GM21825 (cell line): Measurements from ENCODE around the gene RPL36AL.
"Not testable (repeated sequence)": the region's sequence is repeated elsewhere in the genome, so short reads cannot be mapped to it uniquely, and the experiment has no call there.

Source experiments
- ATAC-seq: cut with Tn5 transposase; IDR thresholded peaks from one replicate; pipeline ENCODE4 v1.9.1; 2021; ENCODE audit warnings: mild to moderate bottlenecking, moderate library complexity; ENCODE audit not compliant: unreplicated experiment

RPL36AL gene

GRCh38 chr14:49619730-49620129 is 696 bp downstream of the RPL36AL start:
- ATAC-seq = no peak

- not testable (repeated sequence) for ATAC-seq
These were observed 1.2 kb downstream of the RPL36AL start for GRCh38 chr14:49619273-49619672.

GRCh38 chr14:49617852-49618519 is 2.4 kb downstream of the RPL36AL start:
- no peak for ATAC-seq

GRCh38 chr14:49615776-49616175 is 4.7 kb downstream of the RPL36AL start:
- ATAC-seq = no peak

DNA sequence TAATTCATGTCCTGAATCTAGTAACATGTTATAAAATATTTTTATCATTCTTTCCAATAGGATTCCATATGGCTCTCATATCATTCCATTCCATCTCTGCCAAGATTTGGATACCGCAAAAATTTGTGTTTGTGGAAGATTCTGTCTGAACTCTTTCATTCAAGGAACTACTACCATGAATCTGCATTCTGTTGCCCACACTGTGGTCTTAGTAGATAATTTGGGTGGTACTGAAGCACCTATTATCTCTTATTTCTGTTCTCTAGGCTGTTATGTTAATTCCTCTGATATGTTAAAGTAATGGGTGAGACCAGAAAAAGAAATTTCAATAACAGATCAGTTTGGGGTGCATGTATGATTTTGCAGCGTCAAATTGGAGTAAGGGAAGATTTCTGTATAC is 6.2 kb downstream of the RPL36AL start:
- no peak for ATAC-seq

- no peak for ATAC-seq
These were observed 7.8 kb downstream of the RPL36AL start for GRCh38 chr14:49612671-49613070.

GRCh38 chr14:49612251-49612650 is 8.2 kb downstream of the RPL36AL start:
- ATAC-seq = no peak

DNA sequence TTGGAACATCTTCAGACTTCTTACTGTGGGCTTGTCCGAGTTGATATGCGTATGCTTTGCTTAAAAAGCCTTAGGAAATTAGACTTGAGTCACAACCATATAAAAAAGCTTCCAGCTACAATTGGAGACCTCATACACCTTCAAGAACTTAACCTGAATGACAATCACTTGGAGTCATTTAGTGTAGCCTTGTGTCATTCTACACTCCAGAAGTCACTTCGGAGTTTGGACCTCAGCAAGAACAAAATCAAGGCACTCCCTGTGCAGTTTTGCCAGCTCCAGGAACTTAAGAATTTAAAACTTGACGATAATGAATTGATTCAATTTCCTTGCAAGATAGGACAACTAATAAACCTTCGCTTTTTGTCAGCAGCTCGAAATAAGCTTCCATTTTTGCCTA is 12.8 kb downstream of the RPL36AL start:
- no peak for ATAC-seq

DNA sequence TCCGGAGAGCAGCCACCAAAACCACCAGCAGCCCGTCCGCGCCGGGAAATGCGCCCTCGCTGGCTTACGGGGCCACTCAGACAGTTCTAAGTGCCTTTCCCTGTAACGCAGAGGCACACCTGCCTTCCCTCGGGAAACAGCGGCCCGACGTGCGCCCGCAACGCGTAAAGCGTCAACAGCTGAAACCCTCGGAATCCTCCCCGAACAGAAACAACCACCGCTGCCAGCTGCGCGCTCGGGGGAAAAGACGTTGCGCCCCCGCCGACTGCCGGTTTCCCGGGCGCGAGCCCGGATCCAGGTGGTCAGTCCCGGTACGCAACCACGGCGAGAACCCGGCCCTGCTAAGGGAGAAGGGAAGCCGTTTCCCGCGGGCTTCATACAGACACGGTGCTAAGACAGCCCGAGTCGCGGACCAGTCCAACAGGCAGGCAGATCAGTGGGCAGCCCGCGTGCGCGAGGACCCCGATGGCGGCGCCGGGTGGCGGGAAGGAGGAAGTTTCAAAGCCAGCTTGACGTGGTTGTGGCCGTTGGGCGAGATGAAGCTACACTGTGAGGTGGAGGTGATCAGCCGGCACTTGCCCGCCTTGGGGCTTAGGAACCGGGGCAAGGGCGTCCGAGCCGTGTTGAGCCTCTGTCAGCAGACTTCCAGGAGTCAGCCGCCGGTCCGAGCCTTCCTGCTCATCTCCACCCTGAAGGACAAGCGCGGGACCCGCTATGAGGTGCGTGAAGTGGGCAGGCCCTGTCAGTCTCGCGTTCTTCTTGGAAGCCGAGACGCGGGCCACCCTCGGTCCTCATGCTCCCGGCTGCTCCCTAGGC is 21.7 kb downstream of the RPL36AL start, which contains the start of gene LRR1:
LRR1 (plus strand) TSS at position 456 of the 816 bp plus-strand sequence; CDS start at position 537, 81 bp downstream.
- peak; percentile 55 for ATAC-seq

- no peak for ATAC-seq
These were observed 22.3 kb downstream of the RPL36AL start for GRCh38 chr14:49598189-49598484.

GRCh38 chr14:49594347-49595091 is 25.9 kb downstream of the RPL36AL start:
- ATAC-seq = no peak

- ATAC-seq = no peak
These were observed 27.4 kb downstream of the RPL36AL start for GRCh38 chr14:49593016-49593415.

DNA sequence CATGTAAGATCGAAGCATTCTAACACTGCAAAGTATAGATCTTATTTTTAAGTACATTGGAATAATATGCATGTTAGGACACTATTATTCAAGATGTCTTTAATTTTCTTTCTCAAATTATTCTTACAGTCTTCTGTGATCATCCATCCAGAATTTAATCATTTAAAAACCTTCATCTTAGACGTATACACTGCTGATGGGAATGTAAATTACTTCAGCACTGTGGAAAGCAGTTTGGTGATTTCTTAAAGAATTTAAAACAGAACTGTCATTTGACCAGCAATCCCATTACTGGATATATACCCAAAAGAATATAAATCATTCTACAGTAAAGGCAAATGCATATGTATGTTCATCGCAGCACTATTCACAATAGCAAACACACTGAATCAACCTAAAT is 31.0 kb downstream of the RPL36AL start:
- ATAC-seq = no peak

DNA sequence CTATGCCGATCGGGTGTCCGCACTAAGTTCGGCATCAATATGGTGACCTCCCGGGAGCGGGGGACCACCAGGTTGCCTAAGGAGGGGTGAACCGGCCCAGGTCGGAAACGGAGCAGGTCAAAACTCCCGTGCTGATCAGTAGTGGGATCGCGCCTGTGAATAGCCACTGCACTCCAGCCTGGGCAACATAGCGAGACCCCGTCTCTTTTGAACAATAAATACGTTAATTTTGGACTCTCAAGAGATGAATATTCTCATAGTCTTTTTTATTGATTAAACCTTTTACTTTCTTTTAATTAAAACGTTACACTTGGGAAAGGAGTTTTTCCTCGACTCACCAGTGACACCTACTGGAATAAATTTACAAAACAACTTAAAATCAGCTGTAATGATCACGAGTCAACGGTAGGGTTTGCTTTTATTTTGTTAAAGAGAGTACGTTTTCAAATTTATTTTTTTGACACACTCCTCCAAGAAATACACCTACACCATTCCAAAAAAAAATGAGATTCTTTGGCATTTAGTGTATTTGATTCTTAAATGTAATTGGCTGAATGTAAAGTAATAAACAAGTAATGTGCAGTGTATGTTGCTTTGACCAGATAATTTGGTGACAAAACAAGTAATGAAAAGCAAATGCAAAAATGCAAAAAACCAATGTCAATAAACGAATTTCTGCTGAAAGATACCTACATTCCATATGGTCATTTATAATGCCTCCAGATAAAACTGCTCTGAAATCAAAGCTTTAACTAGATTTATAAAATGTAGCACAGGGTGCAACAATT is 33.6 kb downstream of the RPL36AL start:
- ATAC-seq = peak; percentile 38

GRCh38 chr14:49585803-49586672 is 34.4 kb downstream of the RPL36AL start, which contains the start of gene RPS29:
RPS29 (minus strand) TSS chr14:49586380; CDS start chr14:49586346, 34 bp downstream.
- peak; percentile 89 for ATAC-seq

DNA sequence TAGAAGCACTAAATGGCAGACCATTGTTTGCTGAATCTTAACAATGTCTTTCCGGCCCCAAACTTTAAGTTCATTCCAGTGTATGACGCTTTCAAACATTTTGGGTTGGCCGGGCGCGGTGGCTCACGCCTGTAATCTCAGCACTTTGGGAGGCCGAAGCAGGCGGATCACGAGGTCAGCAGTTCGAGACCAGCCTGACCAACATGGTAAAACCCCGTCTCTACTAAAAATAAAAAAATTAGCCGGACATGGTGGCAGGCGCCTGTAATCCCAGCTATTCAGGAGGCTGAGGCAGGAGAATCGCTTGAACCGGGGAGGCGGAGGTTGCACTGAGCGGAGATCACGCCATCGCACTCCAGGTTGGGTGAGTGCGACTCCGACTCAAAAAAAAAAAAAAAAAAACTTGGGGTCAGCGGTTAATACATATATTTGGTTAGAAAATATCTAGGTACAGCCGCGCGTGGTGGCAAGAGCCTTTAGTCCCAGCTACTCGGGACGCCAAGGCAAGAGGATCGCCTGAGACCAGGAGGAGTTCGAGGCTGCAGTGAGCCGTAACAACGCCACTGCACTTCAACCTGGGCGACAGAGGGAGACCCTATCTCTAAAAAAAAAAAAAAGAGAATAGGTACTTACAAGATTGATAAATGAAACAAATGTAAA is 35.3 kb downstream of the RPL36AL start:
- not testable (repeated sequence) for ATAC-seq

DNA sequence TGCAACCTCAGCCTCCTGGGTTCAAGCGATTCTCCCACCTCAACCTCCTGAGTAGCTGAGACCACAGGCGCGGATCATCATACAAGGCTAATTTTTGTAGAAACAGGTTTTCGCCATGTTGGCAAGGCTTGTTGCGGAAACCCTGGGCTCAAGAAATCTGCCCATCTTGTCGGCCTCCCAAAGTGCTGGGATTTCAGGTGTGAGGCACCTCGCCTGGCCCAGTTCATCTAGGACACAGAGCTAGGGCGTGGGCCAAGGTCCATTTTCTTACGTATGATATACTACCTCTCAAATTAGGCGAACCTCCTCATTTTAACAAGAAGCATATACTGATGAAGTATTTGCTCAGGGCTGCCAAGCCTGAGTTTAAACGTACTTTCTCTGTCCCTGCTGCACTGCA is 36.4 kb downstream of the RPL36AL start:
- ATAC-seq = no peak

GRCh38 chr14:49583629-49584028 is 36.8 kb downstream of the RPL36AL start:
- no peak for ATAC-seq
